OCI-LY7 (cell line): ENCODE results near the gene ITGB7. TPM values are rescaled to one million over a fixed set of nuclear protein-coding genes. Genes with fewer than 3 reads are reported as not detected.
A peak's percentile ranks its signal among the peaks of the same experiment; 100 is the strongest.

Experiments
- BruUV-seq: library from RNA; stranded (reverse); fragments of 400-500 nt; replicated peaks from 2 replicates; lab custom pipeline; 2021; lab: Mats Ljungman, UMichigan
- CTCF ChIA-PET: fragments of 300-600 bp; sonication (Branson Sonifier 250); formaldehyde crosslinking; loops from one replicate; lab custom pipeline; 2022; ENCODE audit warnings: antibody characterized with exemption; ENCODE audit not compliant: unreplicated experiment; lab: Charles Lee
- POLR2A ChIA-PET: fragments of 300-600 bp; sonication (Branson Sonifier 250); formaldehyde crosslinking; loops from one replicate; lab custom pipeline; 2022; ENCODE audit warnings: antibody characterized with exemption; lab: Charles Lee
- DNase-seq: peaks from one replicate; pipeline ENCODE4 v3.0.0-alpha.2; 2015; ENCODE audit warnings: low spot score
- H2AFZ ChIP-seq: fragments of 200-600 bp; sonication (generic), shearing (Covaris generic); 2 replicates; pipeline ENCODE4 v1.6.1; 2014; ENCODE audit warnings: mild to moderate bottlenecking, antibody characterized with exemption, low read length, moderate library complexity
- H3K27ac ChIP-seq: fragments of 200-600 bp; sonication (generic); 2 replicates; pipeline ENCODE4 v1.5.1; 2014; ENCODE audit warnings: mixed run types, low read depth, mild to moderate bottlenecking, moderate library complexity, low read length, inconsistent platforms; ENCODE audit not compliant: poor library complexity, severe bottlenecking
- H3K36me3 ChIP-seq: fragments of 200-600 bp; sonication (generic); 2 replicates; pipeline ENCODE4 v1.6.1; 2014; ENCODE audit warnings: mild to moderate bottlenecking, antibody characterized with exemption, low read length, moderate library complexity, mixed read lengths; ENCODE audit not compliant: insufficient read depth
- H3K4me1 ChIP-seq: fragments of 200-600 bp; sonication (generic); 2 replicates; pipeline ENCODE4 v1.5.1; 2014; ENCODE audit warnings: mild to moderate bottlenecking, low read length; ENCODE audit not compliant: insufficient read depth, poor library complexity, severe bottlenecking
- H3K4me2 ChIP-seq: fragments of 200-600 bp; sonication (generic); 2 replicates; pipeline ENCODE4 v1.6.1; 2014; ENCODE audit warnings: mild to moderate bottlenecking, low read length
- H3K4me3 ChIP-seq: fragments of 200-600 bp; sonication (generic); 2 replicates; pipeline ENCODE4 v1.5.1; 2014; ENCODE audit warnings: mild to moderate bottlenecking, low read depth, low read length; ENCODE audit not compliant: poor library complexity, severe bottlenecking
- H3K79me2 ChIP-seq: fragments of 200-600 bp; sonication (generic); 2 replicates; pipeline ENCODE4 v1.6.1; 2016; ENCODE audit warnings: low read depth, mild to moderate bottlenecking, low read length, moderate library complexity, mixed read lengths; ENCODE audit not compliant: insufficient read depth
- H3K9me2 ChIP-seq: fragments of 200-600 bp; sonication (generic); 2 replicates; pipeline ENCODE4 v1.6.1; 2016; ENCODE audit warnings: mild to moderate bottlenecking, low read length, mixed read lengths; ENCODE audit not compliant: insufficient read depth
- H3K9me3 ChIP-seq: fragments of 200-600 bp; sonication (generic); 2 replicates; pipeline ENCODE4 v1.6.1; 2014; ENCODE audit warnings: mild to moderate bottlenecking, mixed run types, low read length, mixed read lengths
- H4K20me1 ChIP-seq: fragments of 200-600 bp; sonication (generic); 2 replicates; pipeline ENCODE4 v1.6.1; 2014; ENCODE audit warnings: mild to moderate bottlenecking, antibody characterized with exemption, low read length, moderate library complexity, mixed read lengths; ENCODE audit not compliant: insufficient read depth
- EZH2phosphoT487 ChIP-seq: fragments of 200-600 bp; sonication (generic); IDR thresholded peaks from 2 replicates; pipeline ENCODE4 v1.6.1; 2018; ENCODE audit warnings: low read depth, borderline replicate concordance, mild to moderate bottlenecking, mixed run types, antibody characterized with exemption, low read length, moderate library complexity, mixed read lengths
- intact Hi-C: fragments of 100-400 bp; cut with micrococcal nuclease; formaldehyde crosslinking; loops from one replicate; pipeline ENCODE4 v1.10.0; 2022; ENCODE audit not compliant: unreplicated experiment
- total RNA-seq, 2 experiments: library from RNA; depleted of rRNA in 1 of 2; stranded (reverse); fragments of >200 nt in 1 of 2; shearing (Covaris generic) in 1 of 2; gene quantifications; 2 replicates each; pipeline ENCODE4 v1.2.3, GENCODE V29; 2014 to 2022
- TF ChIP-seq, protein P1 (sequence below): fragments of 200-600 bp; sonication (generic); conservative IDR thresholded peaks from 2 replicates; pipeline ENCODE4 v1.5.1; 2014; ENCODE audit warnings: mild to moderate bottlenecking, antibody characterized with exemption, low read length, moderate library complexity, mixed read lengths

The ITGB7 gene
- total RNA-seq, 2 experiments from 2014 or later, result 51.7 to 207 TPM

DNA sequence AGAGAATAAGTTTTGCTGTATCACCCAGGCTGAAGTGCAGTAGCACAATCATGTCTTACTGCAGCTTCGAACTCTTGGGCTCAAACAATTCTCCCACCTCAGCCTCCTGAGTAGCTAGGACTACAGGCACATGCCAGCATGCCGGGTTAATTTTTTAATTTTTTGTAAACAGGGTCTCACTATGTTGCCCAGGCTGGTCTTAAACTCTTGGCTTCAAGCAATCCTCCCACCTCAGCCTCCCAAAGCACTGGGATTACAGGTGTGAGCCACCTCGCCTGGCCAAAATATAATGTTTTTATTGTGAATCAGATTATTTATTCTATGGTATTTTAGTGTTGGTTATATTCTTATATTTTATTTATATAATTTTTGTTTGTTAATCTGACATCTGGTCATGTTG, 30.3 kb downstream of the ITGB7 start:
- CTCF ChIA-PET, result no interaction called here
- Histone ChIP-seq H3K4me2 (no peak overlapping the region), H3K36me3 (peaks cover 2% of the 10 kb centered on the region), H3K9me2 (no peaks in the 10 kb centered on the region), H3K9me3 (peaks cover 2% of the 10 kb centered on the region; the same call in 1 of the 2 replicates), H4K20me1 (no peaks in the 10 kb centered on the region), H3K79me2 (peaks cover 17% of the 10 kb centered on the region), H3K27ac (no peak overlapping the region), H3K4me3 (no peak overlapping the region), H3K4me1 (peaks cover 18% of the 10 kb centered on the region), H2AFZ (no peak overlapping the region)
- DNase-seq, result no peak
- intact Hi-C loops, result no loop called here
- BruUV-seq, result no TSS peak
- TF ChIP-seq, protein P1, sequence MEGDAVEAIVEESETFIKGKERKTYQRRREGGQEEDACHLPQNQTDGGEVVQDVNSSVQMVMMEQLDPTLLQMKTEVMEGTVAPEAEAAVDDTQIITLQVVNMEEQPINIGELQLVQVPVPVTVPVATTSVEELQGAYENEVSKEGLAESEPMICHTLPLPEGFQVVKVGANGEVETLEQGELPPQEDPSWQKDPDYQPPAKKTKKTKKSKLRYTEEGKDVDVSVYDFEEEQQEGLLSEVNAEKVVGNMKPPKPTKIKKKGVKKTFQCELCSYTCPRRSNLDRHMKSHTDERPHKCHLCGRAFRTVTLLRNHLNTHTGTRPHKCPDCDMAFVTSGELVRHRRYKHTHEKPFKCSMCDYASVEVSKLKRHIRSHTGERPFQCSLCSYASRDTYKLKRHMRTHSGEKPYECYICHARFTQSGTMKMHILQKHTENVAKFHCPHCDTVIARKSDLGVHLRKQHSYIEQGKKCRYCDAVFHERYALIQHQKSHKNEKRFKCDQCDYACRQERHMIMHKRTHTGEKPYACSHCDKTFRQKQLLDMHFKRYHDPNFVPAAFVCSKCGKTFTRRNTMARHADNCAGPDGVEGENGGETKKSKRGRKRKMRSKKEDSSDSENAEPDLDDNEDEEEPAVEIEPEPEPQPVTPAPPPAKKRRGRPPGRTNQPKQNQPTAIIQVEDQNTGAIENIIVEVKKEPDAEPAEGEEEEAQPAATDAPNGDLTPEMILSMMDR, result no peak
- no peak for TF ChIP-seq EZH2phosphoT487
- POLR2A ChIA-PET, result interaction anchor here (0.6 to 1.1 kb wide), 3 partner anchors 22 to 25 kb away, joined by 3 read pairs; no protein-coding TSS in a partner anchor

DNA sequence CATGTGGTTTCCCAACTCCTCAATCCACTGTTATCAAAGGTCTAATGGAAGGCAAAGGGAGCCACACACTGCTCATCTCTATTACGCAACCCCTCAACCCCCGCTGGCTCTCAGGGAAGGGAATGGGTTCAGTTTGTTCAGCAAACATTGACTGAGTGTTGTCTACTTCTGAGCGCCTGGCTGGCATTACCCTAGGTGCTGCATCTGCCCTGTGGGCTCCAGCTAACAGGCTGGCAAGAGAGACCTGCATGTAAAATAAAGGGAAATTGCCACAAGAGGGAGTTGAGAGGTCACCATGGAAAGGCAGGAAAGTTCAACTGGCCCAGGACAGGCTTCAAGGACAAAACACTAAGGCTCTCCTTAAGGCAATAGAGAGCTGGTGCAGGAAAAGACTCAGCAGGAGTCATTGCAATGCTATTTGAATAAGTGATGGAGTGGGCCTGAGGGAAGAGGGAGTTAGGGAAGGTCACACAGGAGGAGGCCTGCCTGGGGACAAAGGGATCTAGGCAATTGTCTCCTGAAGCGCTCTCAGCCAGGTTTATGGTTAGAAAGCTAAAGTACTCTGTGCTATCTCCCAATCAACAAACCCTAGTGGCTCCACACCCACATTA, 32.1 kb downstream of the ITGB7 start:
- POLR2A ChIA-PET, result no interaction called here
- H2AFZ ChIP-seq, result no peak overlapping the region
- H3K9me3 ChIP-seq, result no peaks in the 10 kb centered on the region
- no peak for TF ChIP-seq EZH2phosphoT487
- TF ChIP-seq, protein P1, result peak; percentile 63
- H3K9me2 ChIP-seq, result no peaks in the 10 kb centered on the region
- no TSS peak for BruUV-seq
- DNase-seq, result peak; percentile 38
- CTCF ChIA-PET, result no interaction called here
- no peak overlapping the region for H3K4me3 ChIP-seq
- intact Hi-C loops, result no loop called here
- H3K27ac ChIP-seq, result no peak overlapping the region
- no peaks in the 10 kb centered on the region for H3K36me3 ChIP-seq
- H3K4me2 ChIP-seq, result no peak overlapping the region
- peaks cover 12% of the 10 kb centered on the region for H3K4me1 ChIP-seq
- H4K20me1 ChIP-seq, result no peaks in the 10 kb centered on the region
- peaks cover 9% of the 10 kb centered on the region; the same call in 1 of the 2 replicates for H3K79me2 ChIP-seq

DNA sequence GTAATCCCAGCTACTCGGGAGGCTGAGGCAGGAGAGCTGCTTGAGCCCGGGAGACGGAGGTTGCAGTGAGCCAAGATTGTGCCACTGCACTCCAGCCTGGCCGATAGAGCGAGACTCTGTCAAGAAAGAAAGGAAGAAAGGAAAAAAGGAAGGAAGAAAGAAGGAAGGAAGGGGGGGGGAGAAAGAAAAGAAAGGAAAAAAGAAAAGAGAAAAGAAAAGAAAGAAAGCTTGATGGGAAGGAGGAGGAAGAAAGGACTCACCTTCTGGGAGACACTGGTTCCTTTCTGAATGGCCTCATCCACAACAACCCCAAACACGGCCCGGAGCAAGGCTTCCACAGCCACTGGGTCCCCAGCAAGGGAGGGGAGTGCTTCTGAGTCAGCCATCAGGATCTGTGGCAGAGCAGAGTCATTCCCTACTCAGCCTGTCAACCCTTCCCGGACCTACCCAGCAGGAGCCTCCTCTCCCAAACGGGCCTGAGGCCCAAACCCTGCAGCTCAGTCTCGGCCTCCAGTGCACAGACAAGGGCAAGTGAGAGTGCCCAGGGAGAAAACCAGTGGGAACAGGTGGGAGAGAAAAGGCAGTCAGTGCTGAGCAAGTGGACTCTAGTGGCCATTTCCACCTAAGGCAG, 33.9 kb downstream of the ITGB7 start:
- no peaks in the 10 kb centered on the region for H3K4me1 ChIP-seq
- H3K9me3 ChIP-seq, result no peaks in the 10 kb centered on the region
- BruUV-seq, result no TSS peak
- no peaks in the 10 kb centered on the region for H3K9me2 ChIP-seq
- H3K36me3 ChIP-seq, result no peaks in the 10 kb centered on the region
- H3K27ac ChIP-seq, result no peak overlapping the region
- H2AFZ ChIP-seq, result no peak overlapping the region
- no peaks in the 10 kb centered on the region for H4K20me1 ChIP-seq
- no peak overlapping the region for H3K4me2 ChIP-seq
- ChIA-PET POLR2A (interaction anchor here (0.6 kb wide), 2 partner anchors 35 to 146 kb away, joined by 4 to 6 read pairs; no protein-coding TSS in a partner anchor), CTCF (no interaction called here)
- H3K4me3 ChIP-seq, result no peak overlapping the region
- no peaks in the 10 kb centered on the region for H3K79me2 ChIP-seq
- intact Hi-C loops, result no loop called here
- TF ChIP-seq, protein P1, result no peak
- no peak for TF ChIP-seq EZH2phosphoT487
- no peak for DNase-seq
